Measurements from ENCODE around the gene PHETA1. TPM values are rescaled to one million over a fixed set of nuclear protein-coding genes. Genes with fewer than 3 reads are reported as not detected.

PHETA1 gene, protein sequence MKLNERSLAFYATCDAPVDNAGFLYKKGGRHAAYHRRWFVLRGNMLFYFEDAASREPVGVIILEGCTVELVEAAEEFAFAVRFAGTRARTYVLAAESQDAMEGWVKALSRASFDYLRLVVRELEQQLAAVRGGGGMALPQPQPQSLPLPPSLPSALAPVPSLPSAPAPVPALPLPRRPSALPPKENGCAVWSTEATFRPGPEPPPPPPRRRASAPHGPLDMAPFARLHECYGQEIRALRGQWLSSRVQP
- 74.0 and 75.4 TPM in 2 replicates for total RNA-seq
- polyA plus RNA-seq (2012): 18.1 TPM

DNA sequence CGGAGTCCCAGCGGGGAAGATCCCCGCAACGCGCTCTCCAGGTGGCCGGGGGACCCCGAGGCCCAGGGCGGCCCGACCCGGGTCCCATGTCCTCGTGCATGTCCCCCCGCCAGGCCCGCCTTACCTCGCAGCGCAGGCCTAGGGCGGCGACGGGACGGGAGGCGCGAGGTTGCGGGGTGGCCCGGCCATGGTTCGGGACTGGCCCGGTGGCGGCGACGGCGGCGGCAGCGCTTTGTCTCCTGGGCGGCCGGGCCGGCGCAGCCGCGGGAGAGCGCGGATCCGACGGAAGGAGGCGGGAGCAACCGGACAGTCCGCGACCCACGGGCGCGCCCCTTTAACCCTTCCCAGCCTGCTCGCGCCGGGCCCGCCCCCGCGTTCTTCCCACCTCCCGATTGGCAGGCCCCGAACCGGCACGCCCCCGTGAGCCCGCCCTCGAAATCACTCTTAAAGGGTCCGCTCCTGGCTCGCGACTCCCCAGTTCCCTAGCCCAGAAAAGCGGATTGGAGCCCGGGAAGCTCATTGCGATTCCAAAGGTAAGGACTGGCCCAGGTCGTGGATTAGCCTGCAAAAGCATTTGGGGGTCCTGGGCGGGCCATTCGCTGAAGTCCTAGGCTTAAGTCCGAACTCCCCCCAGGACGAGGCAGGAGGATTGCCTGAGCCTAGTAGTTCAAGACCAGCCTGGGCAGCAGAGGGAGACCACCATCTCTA, at the start of gene PHETA1:
PHETA1 (minus strand) TSS at position 308 of the 708 bp plus-strand sequence. CDS start 5,668 bp downstream, outside the sequence.
- peak; percentile 94 for DNase-seq (ENCODE audit: low read depth)

DNA sequence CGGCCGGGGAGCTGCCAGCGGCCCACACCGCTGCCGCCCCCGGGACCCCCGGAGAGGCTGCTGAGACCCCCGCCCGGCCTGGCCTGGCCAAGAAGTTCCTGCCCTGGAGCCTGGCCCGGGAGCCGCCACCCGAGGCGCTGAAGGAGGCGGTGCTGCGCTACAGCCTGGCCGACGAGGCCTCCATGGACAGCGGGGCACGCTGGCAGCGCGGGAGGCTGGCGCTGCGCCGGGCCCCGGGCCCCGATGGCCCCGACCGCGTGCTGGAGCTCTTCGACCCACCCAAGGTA, 49.6 kb upstream of the PHETA1 start:
- DNase-seq (ENCODE audit: low read depth): no peak

DNA sequence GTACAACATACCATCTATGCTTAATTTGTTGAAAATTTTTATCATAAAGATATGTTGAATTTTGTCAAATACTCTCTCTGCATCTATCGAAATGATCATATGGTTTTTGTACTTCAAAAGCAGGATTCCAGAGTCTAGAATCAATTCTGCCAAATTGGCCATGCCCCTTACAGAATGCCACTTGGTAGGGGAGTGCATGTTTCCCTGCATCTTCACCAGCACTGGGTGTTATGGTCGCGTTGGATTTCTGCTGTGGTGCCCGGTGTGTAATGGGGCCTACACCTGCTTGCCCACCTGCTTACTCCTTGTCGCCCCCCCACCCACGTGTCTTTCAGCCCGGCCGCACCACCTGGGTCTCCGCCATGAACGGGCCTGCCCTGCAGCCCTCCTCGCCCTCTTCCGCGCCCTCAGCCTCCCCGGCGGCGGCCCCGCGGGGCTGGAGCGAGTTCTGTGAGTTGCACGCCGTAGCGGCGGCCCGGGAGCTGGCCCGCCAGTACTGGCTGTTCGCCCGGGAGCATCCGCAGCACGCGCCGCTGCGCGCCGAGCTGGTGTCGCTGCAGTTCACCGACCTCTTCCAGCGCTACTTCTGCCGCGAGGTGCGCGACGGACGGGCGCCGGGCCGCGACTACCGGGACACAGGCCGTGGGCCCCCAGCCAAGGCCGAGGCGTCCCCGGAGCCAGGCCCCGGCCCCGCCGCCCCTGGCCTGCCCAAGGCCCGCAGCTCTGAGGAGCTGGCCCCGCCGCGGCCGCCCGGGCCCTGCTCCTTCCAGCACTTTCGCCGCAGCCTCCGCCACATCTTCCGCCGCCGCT, 49.1 kb upstream of the PHETA1 start:
- DNase-seq (ENCODE audit: low read depth): no peak

DNA sequence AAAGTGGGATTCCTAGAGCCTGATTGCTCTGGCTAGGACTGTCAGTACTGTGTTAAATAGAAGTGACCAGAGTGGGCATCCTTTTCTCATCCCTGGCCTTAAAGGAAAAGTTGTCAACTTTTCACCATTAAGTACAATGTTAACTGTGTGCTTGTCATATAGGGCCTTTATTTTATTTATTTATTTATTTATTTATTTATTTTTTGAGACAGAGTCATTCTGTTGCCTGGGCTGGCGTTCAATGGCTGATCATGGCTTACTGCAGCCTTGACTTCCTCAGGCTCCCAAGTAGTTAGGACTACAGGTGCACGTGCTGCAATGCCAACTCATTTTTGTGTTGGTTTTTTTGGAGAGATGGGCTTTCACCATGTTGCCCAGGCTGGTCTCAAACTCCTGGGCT, 48.4 kb upstream of the PHETA1 start:
- DNase-seq (ENCODE audit: low read depth): no peak

DNA sequence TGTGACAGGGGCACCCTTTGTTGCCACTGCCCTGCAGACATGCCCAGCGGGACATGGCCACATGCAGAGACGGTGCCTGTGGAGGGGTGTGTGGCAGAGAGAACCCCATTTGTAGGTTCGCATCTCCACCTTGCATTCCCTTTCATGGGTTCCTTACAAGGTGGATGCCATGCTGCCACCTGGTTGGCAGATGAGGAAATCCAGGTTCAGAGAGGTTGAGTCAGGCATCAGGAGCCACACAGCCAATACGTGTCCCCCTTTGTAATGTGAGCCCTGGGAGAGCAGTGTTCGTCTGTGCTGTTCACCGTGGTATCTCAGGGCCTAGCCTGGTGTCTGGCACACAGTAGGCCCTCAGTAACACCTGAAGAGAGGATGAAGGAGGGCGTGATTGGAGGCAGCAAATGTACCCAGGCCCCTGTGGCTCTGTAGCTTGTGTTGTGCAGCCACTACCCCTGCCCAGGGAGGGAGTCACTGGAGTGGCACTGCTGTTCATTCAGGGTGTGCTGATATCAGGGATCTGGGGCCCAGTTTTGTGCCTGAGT, 45.9 kb upstream of the PHETA1 start:
- DNase-seq (ENCODE audit: low read depth): no peak

DNA sequence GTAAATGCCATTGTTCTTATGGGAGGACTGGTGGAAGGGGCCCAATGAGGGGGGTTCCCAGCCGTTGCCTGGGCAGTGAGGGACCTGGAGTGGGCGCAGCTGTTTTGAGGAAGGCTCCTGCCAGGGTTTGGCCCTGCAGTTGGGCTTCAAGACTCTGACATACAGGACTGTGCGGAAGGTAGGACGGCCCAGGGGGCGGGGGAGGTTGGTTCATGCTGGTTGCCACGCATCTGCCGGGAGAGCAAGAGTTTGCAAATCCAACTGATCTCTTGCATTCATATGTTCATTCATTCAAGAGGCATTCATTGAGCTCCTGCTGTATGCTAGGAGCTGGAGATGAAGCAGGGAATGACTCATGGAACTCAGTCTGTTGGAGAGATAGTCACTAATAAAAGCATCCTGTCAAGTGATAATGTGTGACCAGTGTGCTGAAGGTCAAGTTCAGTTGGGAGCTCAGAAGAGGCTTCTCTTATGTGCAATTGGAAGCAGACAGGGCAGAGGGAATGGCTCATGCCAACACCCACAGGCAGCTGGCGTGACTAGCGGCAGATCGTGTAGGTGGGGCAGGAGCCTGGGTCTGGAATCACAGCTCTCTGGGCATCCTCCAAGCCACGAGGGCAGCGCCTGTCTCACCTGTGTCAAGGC, 44.7 kb upstream of the PHETA1 start:
- DNase-seq (ENCODE audit: low read depth): peak; percentile 92

DNA sequence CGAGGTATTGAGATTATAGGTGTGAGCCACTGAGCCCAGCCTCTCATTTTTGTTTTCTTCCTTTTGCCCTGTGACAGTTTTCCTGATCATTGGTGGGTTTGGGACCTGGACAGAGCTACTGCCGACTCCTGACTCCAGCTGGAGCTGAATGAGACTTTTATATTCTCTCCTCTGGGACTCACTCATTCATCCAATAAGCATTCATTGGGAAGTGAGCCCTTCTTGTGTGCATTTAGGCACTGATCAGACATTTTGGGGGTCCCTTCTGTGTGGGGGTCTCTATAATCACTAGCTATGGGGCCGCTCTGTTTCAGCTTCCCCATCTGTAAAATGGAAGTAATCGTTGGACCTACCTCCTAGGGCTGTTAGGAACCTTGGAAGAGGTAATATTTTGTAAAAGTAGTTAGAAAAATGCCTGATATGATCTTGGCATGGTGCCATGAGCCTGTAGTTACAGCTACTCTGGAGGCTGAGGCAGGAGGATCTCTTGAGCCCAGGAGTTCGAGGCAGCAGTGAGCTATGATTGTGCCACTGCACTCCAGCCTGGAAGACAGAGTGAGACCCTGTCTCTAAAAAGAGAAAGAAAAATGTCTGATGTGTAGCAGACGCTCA, 44.0 kb upstream of the PHETA1 start:
- DNase-seq (ENCODE audit: low read depth): no peak

DNA sequence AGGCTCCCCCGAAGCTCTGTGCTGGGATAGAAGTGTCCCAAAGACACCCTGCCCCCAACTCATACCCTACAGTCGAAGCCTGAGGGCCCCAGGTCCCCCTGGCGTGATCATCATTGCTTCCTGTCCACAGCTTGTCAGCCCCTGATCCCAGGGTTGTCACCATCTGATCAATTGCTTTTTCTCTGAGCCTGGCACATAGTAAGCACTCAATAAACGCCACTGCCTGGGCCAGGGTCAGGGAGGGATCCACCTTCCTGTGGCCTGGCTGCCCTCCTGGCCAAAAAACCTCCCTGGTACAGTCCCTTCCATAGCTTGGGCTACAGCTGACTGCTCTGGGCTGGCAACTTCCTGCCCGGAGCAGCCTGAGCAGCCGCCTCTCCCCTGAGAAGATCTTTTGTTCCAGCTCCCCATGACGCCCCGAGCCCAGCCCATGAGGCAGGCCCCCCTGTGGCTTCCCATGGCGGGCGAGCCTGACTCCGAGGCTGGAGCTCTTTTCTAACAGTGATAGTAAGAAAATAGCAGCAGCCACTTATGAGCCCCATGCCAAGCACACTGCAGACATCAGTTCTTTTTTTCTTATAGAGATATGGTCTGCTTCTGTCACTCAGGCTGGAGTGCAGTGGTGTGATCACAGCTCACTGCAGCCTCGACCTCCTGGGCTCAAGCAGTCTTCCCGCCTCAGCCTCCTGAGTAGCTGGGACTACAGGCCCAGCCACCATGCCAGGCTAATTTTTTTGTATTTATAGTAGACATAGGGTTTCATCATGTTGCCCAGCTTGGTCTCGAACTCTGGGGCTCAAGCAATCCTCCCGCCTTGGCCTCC, 43.3 kb upstream of the PHETA1 start:
- DNase-seq (ENCODE audit: low read depth): peak; percentile 74

DNA sequence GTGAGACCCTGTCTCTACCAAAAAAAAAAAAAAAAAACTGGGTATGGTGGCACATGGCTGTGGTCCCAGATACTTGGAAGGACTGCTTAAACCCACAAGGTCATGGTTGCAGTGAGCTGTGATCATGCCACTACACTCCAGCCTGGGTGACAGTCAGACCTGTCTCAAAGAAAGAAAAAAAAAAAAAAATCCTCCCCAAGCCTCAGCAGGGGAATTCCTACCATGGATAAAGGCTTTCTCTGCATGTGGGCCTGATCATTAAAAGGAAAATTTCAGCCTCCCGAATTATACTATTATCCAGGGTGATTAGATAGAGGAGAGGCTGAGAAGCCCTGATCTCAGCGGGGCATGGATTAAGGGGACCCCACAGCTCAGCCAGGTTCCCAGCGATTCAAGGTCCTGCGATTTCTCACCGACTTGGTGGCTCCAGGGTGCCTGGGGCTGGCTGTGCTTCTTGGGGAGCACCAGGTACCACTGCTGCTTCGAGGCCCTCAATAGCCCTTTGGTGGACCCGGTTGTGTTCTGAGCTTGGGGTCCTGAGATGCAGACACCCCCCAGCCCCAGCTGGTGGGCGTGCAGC, 42.4 kb upstream of the PHETA1 start:
- DNase-seq (ENCODE audit: low read depth): peak; percentile 56

DNA sequence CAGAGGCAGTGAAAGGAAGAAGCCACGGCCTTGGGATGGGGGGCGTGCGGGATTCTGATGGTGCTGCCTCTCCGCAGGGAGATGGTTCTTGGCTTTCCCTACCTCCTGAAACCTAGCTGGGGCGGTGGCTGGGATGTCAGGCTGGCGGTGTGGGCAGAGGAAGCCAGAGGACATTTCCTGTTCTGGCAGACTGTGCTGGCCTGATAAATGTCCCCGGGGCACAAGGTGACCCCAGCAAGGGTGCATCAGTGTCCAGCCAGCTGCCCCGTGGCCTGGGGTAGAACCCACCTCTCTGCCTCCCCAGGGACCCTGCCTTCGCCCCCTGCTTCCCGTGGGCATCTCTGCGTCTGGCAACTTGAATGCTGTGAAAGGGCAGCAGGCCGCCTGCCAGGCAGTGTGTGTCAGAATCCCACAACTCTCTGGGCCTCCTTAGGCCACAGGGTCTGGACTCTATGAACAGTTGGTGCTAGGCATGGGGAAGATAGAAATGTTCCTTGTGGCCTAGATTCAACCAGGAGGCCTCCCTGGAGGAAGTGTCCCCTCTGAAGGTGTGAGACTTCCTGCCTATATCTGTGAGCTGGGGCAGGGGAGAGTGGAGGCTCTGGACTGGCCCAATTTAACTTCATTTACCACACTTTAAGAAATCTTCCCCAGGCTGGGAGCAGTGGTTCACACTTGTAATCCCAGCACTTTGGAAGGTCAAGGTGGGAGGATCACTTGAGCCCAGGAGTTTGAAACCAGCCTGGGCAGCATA, 41.7 kb upstream of the PHETA1 start:
- peak; percentile 91 for DNase-seq (ENCODE audit: low read depth)

DNA sequence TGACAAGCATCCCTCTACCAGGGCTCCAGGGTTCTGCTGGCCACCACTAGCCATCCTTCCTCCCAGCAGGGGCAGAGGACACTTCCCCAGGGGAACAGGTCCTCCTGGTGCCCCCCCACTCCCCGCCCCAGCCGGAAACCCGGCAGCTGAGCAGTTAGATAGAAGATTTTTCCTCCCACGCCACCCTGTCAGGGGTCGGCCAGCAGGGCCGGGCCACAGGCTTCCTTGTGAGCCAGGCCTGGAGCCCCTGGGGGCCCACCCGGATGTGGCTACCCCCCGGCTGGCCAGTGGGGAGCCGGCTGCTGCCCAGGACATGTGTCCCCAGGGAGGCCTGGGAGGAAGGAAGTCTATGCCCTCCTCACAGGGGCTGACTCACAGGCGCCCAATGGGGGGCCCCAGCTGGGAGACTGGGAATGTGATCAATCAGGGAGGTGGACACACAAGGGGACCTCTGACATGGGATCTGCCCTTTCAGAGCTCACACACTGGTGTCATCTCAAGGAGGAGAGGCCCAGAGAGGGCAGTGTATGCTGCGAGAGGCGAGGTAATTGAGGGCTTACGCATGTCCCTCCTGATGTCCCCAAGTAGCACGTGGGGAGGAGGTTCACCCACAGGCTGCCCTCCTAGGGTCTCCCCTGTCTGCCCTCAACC, 41.0 kb upstream of the PHETA1 start:
- peak; percentile 89 for DNase-seq (ENCODE audit: low read depth)

DNA sequence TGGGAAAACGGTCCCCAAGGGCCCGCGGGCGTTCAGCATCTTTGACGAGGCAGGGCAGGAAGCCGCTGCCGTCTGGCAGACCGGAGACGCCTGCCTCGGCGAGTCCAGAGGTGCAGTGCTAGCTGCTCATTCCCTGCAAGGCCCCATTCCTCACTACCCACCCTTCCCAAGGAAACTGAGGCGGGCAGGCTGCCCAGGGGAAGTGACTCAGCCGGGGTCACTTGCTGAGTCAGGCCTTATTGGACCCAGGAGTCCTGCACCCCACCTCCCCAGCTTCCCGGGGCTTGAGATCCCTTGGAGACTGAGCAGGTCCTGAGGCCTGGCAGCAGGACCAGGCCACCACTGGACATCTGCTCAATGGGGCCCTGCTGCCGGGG, 40.5 kb upstream of the PHETA1 start:
- no peak for DNase-seq (ENCODE audit: low read depth)

DNA sequence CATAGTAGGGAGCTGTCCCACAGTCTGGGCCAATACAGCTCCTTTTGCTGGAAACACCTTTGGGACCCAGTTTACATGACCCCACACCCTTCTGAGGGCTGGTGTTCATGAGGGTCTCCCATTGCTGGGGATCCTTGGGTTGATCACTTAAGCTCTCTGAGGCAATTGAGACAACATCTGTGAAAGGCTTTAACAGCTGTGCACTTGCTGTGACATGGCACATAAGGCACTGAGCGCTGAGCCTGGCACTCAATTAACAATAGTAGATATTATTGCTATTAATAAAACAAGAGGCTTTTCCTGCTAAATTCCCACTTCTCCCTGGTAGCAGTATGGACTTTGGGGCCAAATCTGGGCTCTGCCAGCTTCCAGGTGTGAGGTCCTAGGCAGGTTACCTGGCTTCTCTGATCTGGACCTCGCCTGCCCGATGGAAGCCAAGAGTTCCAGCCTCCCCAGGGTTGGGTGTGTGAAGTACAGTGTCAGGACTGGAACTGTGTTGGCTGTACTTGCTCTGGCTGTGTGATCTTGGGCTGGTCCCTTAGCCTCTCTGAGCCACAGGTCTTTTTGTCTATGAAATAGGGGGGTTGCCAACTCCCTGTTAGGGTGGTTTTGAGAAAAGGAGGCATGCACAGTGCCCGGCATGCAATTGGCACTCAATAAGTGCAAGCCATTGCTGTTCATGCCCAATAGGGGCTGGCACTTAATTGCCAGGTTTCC, 39.9 kb upstream of the PHETA1 start:
- DNase-seq (ENCODE audit: low read depth): no peak

DNA sequence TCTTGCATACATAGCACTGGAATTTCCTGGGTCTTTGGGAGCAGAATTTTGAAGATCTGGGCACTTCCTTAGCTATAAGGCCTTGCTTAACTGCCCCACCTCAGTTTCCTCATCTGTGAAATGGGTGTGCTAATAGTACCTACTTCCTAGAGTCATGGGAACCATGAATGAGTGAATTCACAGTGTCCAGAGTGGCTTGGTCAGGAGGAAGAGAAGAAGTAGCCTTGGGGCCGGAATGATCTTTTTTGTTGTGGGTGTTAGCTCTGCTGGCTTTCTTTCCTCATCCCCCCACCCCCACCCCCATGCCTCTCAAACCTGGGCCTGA, 39.2 kb upstream of the PHETA1 start:
- DNase-seq (ENCODE audit: low read depth): no peak

DNA sequence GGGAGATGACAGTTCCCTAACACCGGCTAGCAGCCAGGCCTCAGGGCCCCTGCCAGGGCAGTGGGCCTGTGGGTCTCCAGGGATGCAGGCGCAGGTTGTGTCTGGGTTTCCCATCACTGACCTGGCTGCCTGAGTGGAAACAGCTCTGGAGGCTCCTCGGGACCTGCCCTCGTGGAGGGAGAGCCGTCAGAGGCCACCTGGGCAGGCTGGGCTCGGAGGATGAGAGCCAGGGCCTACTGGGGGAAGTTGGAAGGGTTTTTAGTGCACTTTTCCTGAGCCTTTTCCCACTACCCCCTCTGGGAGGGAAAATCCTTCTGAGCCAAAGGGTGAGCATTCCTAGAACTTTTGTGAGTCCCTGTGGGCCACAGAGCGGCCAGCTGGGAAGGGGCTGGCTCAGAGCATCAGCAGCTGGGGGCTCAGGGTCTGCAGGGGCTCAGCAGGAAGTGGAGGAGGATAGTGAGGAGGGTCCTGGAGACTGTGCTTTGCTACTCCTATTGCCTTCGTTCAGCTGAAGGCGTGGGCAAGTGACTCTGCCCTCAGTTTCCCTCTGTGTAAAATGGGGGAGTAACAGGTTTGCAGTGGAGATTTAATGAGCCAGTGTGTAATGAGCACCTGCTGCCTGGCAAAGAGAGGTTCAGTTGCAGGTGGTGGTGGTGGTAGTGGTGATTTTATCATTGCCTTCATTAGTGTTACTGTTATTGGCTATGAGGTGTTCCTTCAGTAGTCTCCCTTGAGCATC, 38.7 kb upstream of the PHETA1 start:
- no peak for DNase-seq (ENCODE audit: low read depth)

DNA sequence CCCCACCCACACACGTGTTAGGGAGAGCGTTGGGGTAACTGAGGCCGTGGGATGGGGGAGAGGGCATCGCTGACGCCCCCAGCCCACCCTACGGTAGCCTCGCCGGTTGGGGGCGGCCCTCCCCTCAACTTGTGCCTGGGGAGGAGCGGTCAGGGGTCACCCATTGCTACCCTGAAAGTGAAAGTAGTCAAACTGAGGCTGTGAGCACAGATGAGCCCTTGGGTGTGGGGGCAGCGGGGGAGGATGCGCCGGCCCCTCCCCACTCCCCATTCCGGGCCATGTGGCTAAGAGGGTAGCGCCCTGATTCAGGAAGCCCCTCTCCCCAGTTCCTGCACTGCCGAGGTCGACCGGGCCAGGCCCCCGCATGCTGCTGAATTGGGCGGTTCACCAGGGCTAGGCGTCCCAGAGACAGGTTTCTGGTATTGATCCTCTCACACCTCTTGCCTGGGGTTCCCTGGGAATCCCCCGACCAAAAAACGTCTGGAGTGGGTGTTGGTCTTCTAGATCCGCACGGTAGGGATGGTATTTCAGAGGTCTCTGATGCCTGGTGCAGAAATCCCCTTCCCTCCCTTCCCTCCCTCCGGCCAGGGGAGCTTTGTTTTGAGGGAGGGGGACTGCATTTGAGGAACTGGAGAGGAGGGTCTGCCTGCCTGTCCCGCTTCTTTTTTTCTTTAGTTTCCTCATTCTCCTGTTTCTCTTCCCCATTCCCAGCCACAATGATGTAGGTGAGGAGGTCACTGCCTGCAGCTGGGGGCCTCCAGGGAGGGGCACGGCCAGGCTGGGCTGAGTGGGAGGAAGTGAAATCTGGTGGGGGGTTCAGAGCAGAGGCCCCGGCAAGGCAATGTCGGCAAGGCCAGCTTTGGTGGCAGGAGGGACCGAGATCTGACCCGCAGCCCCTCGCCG, 37.8 kb upstream of the PHETA1 start:
- no peak for DNase-seq (ENCODE audit: low read depth)
